GM12878 (cell line): ENCODE results near the gene RINT1. TPM values are rescaled to one million over a fixed set of nuclear protein-coding genes. Genes with fewer than 3 reads are reported as not detected.

Source experiments
- PRDM15 ChIP-seq: fragments of 450-650 bp; formaldehyde crosslinking; IDR thresholded peaks from 2 replicates; pipeline ENCODE4 v1.4.0; 2020; ENCODE audit warnings: mild to moderate bottlenecking, moderate library complexity
- polyA plus RNA-seq, 11 experiments: library from polyadenylated mRNA; depleted of rRNA in 4 of 11; unstranded in 6 of 11; stranded (reverse) in 5 of 11; fragments of >200 nt; fragmentation: Nextera tagmentation in 4 of 11; fragmentation: Illumina TruSeq in 1 of 11; extraction: Ambion mirVana in 4 of 11; extraction: Trizol in 1 of 11; gene quantifications; 1 replicate in 1 of 11; 2 replicates in 10 of 11; pipeline versions ENCODE4 v1.2.1 to v1.2.3, GENCODE V29; 2011 to 2016; ENCODE audit warnings: inconsistent platforms in 2 of 11, missing spikeins in 2 of 11, low read depth in 1 of 11
- total RNA-seq, 4 experiments: library from RNA; depleted of rRNA in 3 of 4; stranded (reverse); fragments of >200 nt in 3 of 4; fragmentation: Illumina TruSeq in 1 of 4; extraction: Trizol in 1 of 4; gene quantifications; 2 replicates each; pipeline versions ENCODE4 v1.2.1 to v1.2.3, GENCODE V29; 2013 to 2021
- TF ChIP-seq, protein P1 (sequence below): fragments of 450-650 bp; IDR thresholded peaks from 2 replicates; pipeline ENCODE4 v1.6.1; 2014; ENCODE audit warnings: mild to moderate bottlenecking
- TF ChIP-seq, protein P2 (sequence below): fragments of 450-650 bp; IDR thresholded peaks from 2 replicates; pipeline ENCODE4 v1.6.1; 2017; ENCODE audit warnings: mild to moderate bottlenecking, moderate library complexity

Gene RINT1
- total and polyA plus RNA-seq, 10 of the 15 experiments (the other 5 are each of a cell fraction or from before 2014, with no cell fraction given) = 6.7 to 32.3 (median 17.3) TPM

DNA sequence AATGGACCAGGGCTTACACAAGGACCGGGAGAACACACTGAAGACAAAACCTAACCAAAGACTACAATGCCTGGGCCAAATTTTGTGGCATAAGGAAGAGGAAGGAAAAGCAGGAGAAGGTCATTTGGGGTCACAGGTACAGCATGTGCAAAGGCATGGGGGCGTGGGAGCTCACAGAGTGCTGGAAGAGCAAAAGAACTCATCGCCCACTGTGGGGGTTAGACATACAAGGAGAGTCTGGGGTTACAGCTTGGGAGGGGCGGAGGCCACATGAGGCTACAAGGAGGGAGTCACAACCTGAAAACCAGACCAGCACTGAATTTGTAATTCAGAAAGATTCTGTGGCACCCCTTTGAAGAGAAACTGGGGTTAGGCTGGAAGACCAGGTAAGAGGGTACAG is 19.6 kb upstream of the RINT1 start (continued):
- no peak for TF ChIP-seq PRDM15 (CRISPR knock-in tag)
- TF ChIP-seq, protein P1, sequence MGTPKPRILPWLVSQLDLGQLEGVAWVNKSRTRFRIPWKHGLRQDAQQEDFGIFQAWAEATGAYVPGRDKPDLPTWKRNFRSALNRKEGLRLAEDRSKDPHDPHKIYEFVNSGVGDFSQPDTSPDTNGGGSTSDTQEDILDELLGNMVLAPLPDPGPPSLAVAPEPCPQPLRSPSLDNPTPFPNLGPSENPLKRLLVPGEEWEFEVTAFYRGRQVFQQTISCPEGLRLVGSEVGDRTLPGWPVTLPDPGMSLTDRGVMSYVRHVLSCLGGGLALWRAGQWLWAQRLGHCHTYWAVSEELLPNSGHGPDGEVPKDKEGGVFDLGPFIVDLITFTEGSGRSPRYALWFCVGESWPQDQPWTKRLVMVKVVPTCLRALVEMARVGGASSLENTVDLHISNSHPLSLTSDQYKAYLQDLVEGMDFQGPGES = no peak
- TF ChIP-seq, protein P2, sequence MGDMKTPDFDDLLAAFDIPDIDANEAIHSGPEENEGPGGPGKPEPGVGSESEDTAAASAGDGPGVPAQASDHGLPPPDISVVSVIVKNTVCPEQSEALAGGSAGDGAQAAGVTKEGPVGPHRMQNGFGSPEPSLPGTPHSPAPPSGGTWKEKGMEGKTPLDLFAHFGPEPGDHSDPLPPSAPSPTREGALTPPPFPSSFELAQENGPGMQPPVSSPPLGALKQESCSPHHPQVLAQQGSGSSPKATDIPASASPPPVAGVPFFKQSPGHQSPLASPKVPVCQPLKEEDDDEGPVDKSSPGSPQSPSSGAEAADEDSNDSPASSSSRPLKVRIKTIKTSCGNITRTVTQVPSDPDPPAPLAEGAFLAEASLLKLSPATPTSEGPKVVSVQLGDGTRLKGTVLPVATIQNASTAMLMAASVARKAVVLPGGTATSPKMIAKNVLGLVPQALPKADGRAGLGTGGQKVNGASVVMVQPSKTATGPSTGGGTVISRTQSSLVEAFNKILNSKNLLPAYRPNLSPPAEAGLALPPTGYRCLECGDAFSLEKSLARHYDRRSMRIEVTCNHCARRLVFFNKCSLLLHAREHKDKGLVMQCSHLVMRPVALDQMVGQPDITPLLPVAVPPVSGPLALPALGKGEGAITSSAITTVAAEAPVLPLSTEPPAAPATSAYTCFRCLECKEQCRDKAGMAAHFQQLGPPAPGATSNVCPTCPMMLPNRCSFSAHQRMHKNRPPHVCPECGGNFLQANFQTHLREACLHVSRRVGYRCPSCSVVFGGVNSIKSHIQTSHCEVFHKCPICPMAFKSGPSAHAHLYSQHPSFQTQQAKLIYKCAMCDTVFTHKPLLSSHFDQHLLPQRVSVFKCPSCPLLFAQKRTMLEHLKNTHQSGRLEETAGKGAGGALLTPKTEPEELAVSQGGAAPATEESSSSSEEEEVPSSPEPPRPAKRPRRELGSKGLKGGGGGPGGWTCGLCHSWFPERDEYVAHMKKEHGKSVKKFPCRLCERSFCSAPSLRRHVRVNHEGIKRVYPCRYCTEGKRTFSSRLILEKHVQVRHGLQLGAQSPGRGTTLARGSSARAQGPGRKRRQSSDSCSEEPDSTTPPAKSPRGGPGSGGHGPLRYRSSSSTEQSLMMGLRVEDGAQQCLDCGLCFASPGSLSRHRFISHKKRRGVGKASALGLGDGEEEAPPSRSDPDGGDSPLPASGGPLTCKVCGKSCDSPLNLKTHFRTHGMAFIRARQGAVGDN = no peak
